A549 (cell line): ENCODE measurements around the gene OVCH2. TPM values are rescaled to one million over a fixed set of nuclear protein-coding genes. Genes with fewer than 3 reads are reported as not detected.
A peak's percentile ranks its signal among the peaks of the same experiment; 100 is the strongest.

Experiments used
- ATAC-seq, 2 experiments: fragments of 200-7000 bp in 1 of 2; fragments of >200 bp in 1 of 2; cut with Nextera tagmentation in 1 of 2; cut with Tn5 transposase in 1 of 2; 3 replicates each; pipeline versions ENCODE4 v1.8.0 to v1.9.1; 2018 to 2020; ENCODE audit warnings: mild to moderate bottlenecking in 1 of 2, moderate library complexity in 1 of 2
- CTCF ChIA-PET: fragments of 300-600 bp; sonication (Branson Sonifier 250); formaldehyde crosslinking; extraction: SDS; loops from one replicate; lab custom pipeline; 2021; ENCODE audit warnings: antibody characterized with exemption, inconsistent platforms; lab: Yijun Ruan, JAX
- POLR2A ChIA-PET: fragments of 350-600 bp; formaldehyde crosslinking; extraction: SDS; loops from one replicate; lab custom pipeline; 2021; ENCODE audit warnings: antibody characterized with exemption, inconsistent platforms; lab: Yijun Ruan, JAX
- DNase-seq, 2 experiments: peaks; one replicate each; pipeline versions ENCODE4 v3.0.0 to v3.0.0-alpha.2; 2011 to 2016; ENCODE audit warnings: low read depth in 1 of 2, low spot score in 1 of 2
- FAIRE-seq: peaks from 2 replicates; lab custom pipeline; 2011; peaks lifted over from hg19 to GRCh38; lab: Jason Lieb, UNC
- H3K27ac ChIP-seq, 2 experiments: fragments of >200 bp; sonication (Bioruptor Twin); formaldehyde crosslinking; 3 replicates each; pipeline ENCODE4 v1.5.1; 2016 to 2017
- H3K4me1 ChIP-seq: fragments of >200 bp; sonication (Bioruptor Twin); formaldehyde crosslinking; 3 replicates; pipeline ENCODE4 v1.6.1; 2016
- H3K4me2 ChIP-seq: fragments of >200 bp; sonication (Bioruptor Twin); formaldehyde crosslinking; 3 replicates; pipeline ENCODE4 v1.6.1; 2016
- H3K4me3 ChIP-seq: fragments of >200 bp; sonication (Bioruptor Twin); formaldehyde crosslinking; 3 replicates; pipeline ENCODE4 v1.5.1; 2016
- H3K9me3 ChIP-seq: fragments of >200 bp; sonication (Bioruptor Twin); formaldehyde crosslinking; 3 replicates; pipeline ENCODE4 v1.6.1; 2016
- CBX2 ChIP-seq: fragments of 200-600 bp; sonication (generic); IDR thresholded peaks from 2 replicates; pipeline ENCODE4 v1.6.1; 2016; ENCODE audit warnings: low read depth, mild to moderate bottlenecking, borderline replicate concordance
- CEBPB ChIP-seq, 2 experiments: fragments of >200 bp in 1 of 2; sonication (Bioruptor Twin) in 1 of 2; formaldehyde crosslinking in 1 of 2; IDR thresholded peaks; 2 replicates each; pipeline ENCODE4 v1.6.1; 2012 to 2016
- CHD2 ChIP-seq: fragments of 150-350 bp; IDR thresholded peaks from 2 replicates; pipeline ENCODE4 v1.6.1; 2014; ENCODE audit warnings: low read length; ENCODE audit not compliant: partially characterized antibody
- ESRRA ChIP-seq: fragments of 150-350 bp; IDR thresholded peaks from 2 replicates; pipeline ENCODE4 v1.6.1; 2014; ENCODE audit warnings: mild to moderate bottlenecking, low read length, borderline replicate concordance
- HOXB5 ChIP-seq: fragments of 250-450 bp; sonication (Bioruptor Pico); IDR thresholded peaks from 2 replicates; pipeline ENCODE4 v1.5.0; 2020; ENCODE audit warnings: mild to moderate bottlenecking, moderate library complexity
- KDM1A ChIP-seq: fragments of 200-600 bp; sonication (generic); IDR thresholded peaks from 2 replicates; pipeline ENCODE4 v1.6.1; 2016; ENCODE audit warnings: low read depth, mild to moderate bottlenecking
- MAFK ChIP-seq: fragments of 450-650 bp; IDR thresholded peaks from 2 replicates; pipeline ENCODE4 v1.6.1; 2014; ENCODE audit not compliant: partially characterized antibody
- MAZ ChIP-seq: fragments of 150-350 bp; IDR thresholded peaks from 2 replicates; pipeline ENCODE4 v1.6.1; 2014; ENCODE audit warnings: antibody characterized with exemption, low read depth, low read length, borderline replicate concordance
- MYC ChIP-seq: IDR thresholded peaks from 2 replicates; pipeline ENCODE4 v1.6.1; 2012; ENCODE audit warnings: mild to moderate bottlenecking, inconsistent platforms, low read length, improper control_type of control experiment, borderline replicate concordance
- NFE2L2 ChIP-seq: fragments of 150-350 bp; conservative IDR thresholded peaks from 2 replicates; pipeline ENCODE4 v1.6.1; 2014; ENCODE audit warnings: low read length
- NPAS2 ChIP-seq: fragments of 250-450 bp; sonication (Bioruptor Pico); IDR thresholded peaks from 2 replicates; pipeline ENCODE4 v1.8.0; 2022; ENCODE audit warnings: mild to moderate bottlenecking, moderate library complexity, borderline replicate concordance
- POLR2A ChIP-seq: IDR thresholded peaks from 2 replicates; pipeline ENCODE4 v1.6.1; 2012; ENCODE audit warnings: mild to moderate bottlenecking, low read length
- ZFP36 ChIP-seq: fragments of 450-650 bp; IDR thresholded peaks from 2 replicates; pipeline ENCODE4 v1.6.1; 2014; ENCODE audit warnings: borderline replicate concordance; ENCODE audit not compliant: partially characterized antibody
- WGBS: methylation state at CpG from one replicate; pipeline ENCODE4 v1.1.6; 2017; ENCODE audit errors: missing lambda C conversion rate; 5-methylcytosine and 5-hydroxymethylcytosine counted together
- polyA plus RNA-seq, 4 experiments: library from polyadenylated mRNA; depleted of rRNA in 3 of 4; stranded (reverse); fragments of >200 nt; fragmentation: RNase III in 1 of 4; extraction: RNeasy Plus Mini Kit Qiagen cat#74134 plus additional on column Dnase treatment in 1 of 4; gene quantifications; 2 replicates in 3 of 4; 3 replicates in 1 of 4; pipeline ENCODE4 v1.2.3, GENCODE V29; 2011 to 2017
- TF ChIP-seq, protein P1 (sequence below): fragments of >200 bp; sonication (Bioruptor Twin); formaldehyde crosslinking; IDR thresholded peaks from 3 replicates; pipeline ENCODE4 v1.6.1; 2016
- TF ChIP-seq, protein P2 (sequence below): fragments of 250-450 bp; sonication (Bioruptor Pico); IDR thresholded peaks from 2 replicates; pipeline ENCODE4 v1.5.0; 2020; ENCODE audit warnings: low read depth, mild to moderate bottlenecking, moderate library complexity
- TF ChIP-seq, protein P3 (sequence below): IDR thresholded peaks from 2 replicates; pipeline ENCODE4 v1.6.1; 2012
- TF ChIP-seq, protein P4 (sequence below): fragments of >200 bp; sonication (Bioruptor Twin); formaldehyde crosslinking; IDR thresholded peaks from 3 replicates; pipeline ENCODE4 v1.5.1; 2016
- TF ChIP-seq, protein P5 (sequence below): fragments of 150-350 bp; IDR thresholded peaks from 2 replicates; pipeline ENCODE4 v1.6.1; 2014; ENCODE audit warnings: low read depth, mild to moderate bottlenecking, low read length
- TF ChIP-seq, protein P6 (sequence below): fragments of >200 bp; sonication (Bioruptor Twin); formaldehyde crosslinking; IDR thresholded peaks from 2 replicates; pipeline ENCODE4 v1.6.1; 2016

The OVCH2 gene
- polyA plus RNA-seq, 2 of the 4 experiments (the other 2 are of a cell fraction) = not detected

DNA sequence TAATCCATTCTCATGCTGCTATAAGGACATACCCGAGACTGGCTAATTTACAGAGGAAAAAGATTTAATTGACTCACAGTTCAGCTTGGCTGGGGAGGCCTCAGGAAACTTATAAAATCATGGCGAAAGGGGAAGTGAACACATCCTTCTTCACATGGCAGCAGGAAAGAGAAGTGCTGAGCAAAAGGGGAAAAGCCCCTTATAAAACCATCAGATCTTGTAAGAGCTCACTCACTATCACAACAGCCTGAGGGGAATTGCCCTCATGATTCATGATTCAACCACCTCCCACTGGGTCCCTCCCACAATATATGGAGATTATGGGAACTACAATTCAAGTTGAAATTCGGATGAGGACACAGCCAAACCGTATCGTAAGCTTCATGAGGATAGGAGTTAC, 29.2 kb downstream of the OVCH2 start (continued):
- no peak for TF ChIP-seq CBX2
- TF ChIP-seq, protein P1, sequence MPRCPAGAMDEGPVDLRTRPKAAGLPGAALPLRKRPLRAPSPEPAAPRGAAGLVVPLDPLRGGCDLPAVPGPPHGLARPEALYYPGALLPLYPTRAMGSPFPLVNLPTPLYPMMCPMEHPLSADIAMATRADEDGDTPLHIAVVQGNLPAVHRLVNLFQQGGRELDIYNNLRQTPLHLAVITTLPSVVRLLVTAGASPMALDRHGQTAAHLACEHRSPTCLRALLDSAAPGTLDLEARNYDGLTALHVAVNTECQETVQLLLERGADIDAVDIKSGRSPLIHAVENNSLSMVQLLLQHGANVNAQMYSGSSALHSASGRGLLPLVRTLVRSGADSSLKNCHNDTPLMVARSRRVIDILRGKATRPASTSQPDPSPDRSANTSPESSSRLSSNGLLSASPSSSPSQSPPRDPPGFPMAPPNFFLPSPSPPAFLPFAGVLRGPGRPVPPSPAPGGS = no peak
- no peak for TF ChIP-seq ZFP36
- TF ChIP-seq MAFK = no peak
- TF ChIP-seq, protein P2, sequence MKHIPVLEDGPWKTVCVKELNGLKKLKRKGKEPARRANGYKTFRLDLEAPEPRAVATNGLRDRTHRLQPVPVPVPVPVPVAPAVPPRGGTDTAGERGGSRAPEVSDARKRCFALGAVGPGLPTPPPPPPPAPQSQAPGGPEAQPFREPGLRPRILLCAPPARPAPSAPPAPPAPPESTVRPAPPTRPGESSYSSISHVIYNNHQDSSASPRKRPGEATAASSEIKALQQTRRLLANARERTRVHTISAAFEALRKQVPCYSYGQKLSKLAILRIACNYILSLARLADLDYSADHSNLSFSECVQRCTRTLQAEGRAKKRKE (CRISPR knock-in tag) = no peak
- TF ChIP-seq, protein P3, sequence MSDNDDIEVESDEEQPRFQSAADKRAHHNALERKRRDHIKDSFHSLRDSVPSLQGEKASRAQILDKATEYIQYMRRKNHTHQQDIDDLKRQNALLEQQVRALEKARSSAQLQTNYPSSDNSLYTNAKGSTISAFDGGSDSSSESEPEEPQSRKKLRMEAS = no peak

DNA sequence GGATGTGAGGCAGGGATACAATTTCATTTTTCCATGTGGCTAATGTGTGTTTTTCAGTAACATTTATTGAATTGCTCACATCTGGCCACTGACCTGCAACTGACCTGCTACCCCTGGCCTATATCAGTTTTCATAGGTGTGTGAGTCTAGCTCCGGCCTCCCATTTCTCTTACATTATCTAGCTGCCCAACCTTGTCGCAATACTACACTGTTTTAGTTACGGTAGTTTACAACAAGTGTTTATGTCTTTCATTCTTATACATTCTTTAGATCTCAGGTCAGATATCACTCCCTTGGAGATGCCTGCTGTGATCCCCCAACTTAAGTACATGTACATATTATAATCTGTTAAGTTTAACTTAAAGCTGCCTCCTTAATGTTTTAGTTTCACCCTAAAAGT, 30.6 kb downstream of the OVCH2 start:
- H3K4me2 ChIP-seq = no peak overlapping the region
- peak; percentile 43 for FAIRE-seq
- peaks cover 13% of the 10 kb centered on the region; the same call in 1 of the 3 replicates for H3K4me1 ChIP-seq
- CTCF ChIA-PET = interaction anchor here (0.6 to 5.1 kb wide), 7 partner anchors 9 to 107 kb away, joined by 3 to 40 read pairs (median 5); no protein-coding TSS in a partner anchor
- H3K9me3 ChIP-seq = no peaks in the 10 kb centered on the region
- TF ChIP-seq CEBPB (IDR thresholded peaks at IDR 0.05) (no peak), CHD2 (no peak), NFE2L2 (no peak), KDM1A (no peak)
- H3K27ac ChIP-seq = no peak overlapping the region
- ATAC-seq = no peak
- no peak for DNase-seq
- WGBS = 89% methylated on average over 3 of the region's 3 CpGs
- H3K4me3 ChIP-seq = no peak overlapping the region
- POLR2A ChIA-PET = no interaction called here

DNA sequence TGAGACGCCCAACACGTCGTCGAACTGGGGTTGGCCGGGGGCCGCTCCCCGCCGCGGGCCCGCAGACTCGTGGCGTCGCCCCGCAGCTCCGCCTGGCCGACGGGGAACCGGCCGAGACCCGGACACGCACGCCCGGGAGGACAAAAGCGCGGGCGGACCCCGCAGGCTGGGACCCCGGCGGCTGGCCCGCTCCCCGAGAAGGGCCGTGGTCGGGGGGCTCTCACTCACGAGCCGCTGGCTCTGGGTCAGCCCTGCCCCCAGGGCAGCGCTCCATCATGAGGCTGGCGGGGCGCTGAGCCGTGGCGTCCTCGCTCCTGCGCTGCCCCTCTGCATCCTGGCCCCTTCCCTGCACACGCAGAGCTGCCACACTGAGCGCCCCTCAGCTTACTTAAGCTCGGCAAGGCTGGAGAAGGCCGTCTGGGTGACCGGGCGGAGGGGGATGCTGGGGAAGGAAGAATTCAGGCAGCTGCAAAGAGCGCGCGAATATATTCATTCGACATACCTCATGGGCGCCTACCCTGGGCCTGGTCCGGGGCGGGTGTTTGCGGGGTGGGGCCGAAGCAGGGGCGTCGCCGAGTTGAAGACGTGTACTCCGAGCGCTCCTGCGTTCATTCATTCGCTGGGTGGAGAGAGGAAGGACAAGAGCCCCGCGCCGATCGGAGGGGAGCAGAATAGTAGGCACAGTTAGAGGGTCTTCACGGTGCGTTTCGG, 32.4 kb downstream of the OVCH2 start:
- H3K4me2 ChIP-seq = peak overlapping the region; percentile 91
- H3K27ac ChIP-seq = peak overlapping the region; percentile 64 to 82; a peak in 5 of 6 replicates
- no peaks in the 10 kb centered on the region for H3K9me3 ChIP-seq
- H3K4me3 ChIP-seq = peak overlapping the region; percentile 53
- FAIRE-seq = no peak
- TF ChIP-seq CHD2 (no peak), NFE2L2 (no peak), MAZ (no peak), POLR2A (no peak), HOXB5 (CRISPR knock-in tag) (no peak), NPAS2 (CRISPR knock-in tag) (no peak), MYC (no peak), ESRRA (no peak)
- TF ChIP-seq, protein P4, sequence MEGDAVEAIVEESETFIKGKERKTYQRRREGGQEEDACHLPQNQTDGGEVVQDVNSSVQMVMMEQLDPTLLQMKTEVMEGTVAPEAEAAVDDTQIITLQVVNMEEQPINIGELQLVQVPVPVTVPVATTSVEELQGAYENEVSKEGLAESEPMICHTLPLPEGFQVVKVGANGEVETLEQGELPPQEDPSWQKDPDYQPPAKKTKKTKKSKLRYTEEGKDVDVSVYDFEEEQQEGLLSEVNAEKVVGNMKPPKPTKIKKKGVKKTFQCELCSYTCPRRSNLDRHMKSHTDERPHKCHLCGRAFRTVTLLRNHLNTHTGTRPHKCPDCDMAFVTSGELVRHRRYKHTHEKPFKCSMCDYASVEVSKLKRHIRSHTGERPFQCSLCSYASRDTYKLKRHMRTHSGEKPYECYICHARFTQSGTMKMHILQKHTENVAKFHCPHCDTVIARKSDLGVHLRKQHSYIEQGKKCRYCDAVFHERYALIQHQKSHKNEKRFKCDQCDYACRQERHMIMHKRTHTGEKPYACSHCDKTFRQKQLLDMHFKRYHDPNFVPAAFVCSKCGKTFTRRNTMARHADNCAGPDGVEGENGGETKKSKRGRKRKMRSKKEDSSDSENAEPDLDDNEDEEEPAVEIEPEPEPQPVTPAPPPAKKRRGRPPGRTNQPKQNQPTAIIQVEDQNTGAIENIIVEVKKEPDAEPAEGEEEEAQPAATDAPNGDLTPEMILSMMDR = no peak
- TF ChIP-seq, protein P3 = no peak
- TF ChIP-seq, protein P5, sequence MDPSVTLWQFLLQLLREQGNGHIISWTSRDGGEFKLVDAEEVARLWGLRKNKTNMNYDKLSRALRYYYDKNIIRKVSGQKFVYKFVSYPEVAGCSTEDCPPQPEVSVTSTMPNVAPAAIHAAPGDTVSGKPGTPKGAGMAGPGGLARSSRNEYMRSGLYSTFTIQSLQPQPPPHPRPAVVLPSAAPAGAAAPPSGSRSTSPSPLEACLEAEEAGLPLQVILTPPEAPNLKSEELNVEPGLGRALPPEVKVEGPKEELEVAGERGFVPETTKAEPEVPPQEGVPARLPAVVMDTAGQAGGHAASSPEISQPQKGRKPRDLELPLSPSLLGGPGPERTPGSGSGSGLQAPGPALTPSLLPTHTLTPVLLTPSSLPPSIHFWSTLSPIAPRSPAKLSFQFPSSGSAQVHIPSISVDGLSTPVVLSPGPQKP = no peak
- TF ChIP-seq, protein P1 = no peak
- TF ChIP-seq, protein P6, sequence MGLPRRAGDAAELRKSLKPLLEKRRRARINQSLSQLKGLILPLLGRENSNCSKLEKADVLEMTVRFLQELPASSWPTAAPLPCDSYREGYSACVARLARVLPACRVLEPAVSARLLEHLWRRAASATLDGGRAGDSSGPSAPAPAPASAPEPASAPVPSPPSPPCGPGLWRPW = no peak
- TF ChIP-seq, protein P2 (CRISPR knock-in tag) = no peak
- WGBS = 64% methylated on average over 32 of the region's 72 CpGs
- ATAC-seq = peak; percentile 12 to 34; a peak in 4 of 6 replicates
- peaks cover 13% of the 10 kb centered on the region; the same call in 1 of the 3 replicates for H3K4me1 ChIP-seq
- POLR2A ChIA-PET = no interaction called here
- no peak for DNase-seq
- CTCF ChIA-PET = interaction anchor here (1.3 to 10.6 kb wide), 2 partner anchors 10 to 101 kb away, joined by 3 to 209 read pairs; no protein-coding TSS in a partner anchor
